Activated CD4-positive, alpha-beta T cell treated with anti-CD3 and anti-CD28 coated beads, Interleukin-2, amount 10 ng/mL, durations not matched to agents 7 days and 5 days (primary cell): ENCODE results near the gene RBPJL. TPM values are rescaled to one million over a fixed set of nuclear protein-coding genes. Genes with fewer than 3 reads are reported as not detected.

Experiments used
- CTCF ChIA-PET: fragments of 350-600 bp; sonication (Branson Sonifier 250); formaldehyde crosslinking; loops from one replicate; lab custom pipeline; 2021; ENCODE audit warnings: antibody characterized with exemption; lab: Charles Lee
- POLR2A ChIA-PET: fragments of 350-600 bp; sonication (Branson Sonifier 250); formaldehyde crosslinking; loops from one replicate; lab custom pipeline; 2021; ENCODE audit warnings: antibody characterized with exemption; lab: Charles Lee
- DNase-seq: peaks from one replicate; pipeline ENCODE4 v3.0.0-alpha.2; 2020
- H3K27ac Mint-ChIP-seq: one replicate; pipeline ENCODE4 v1.8.0; 2021; ENCODE audit warnings: mild to moderate bottlenecking, moderate library complexity, mixed read lengths
- H3K27me3 Mint-ChIP-seq: one replicate; pipeline ENCODE4 v1.8.0; 2021; ENCODE audit warnings: mixed read lengths
- H3K36me3 Mint-ChIP-seq: one replicate; pipeline ENCODE4 v1.8.0; 2021; ENCODE audit warnings: low read depth, mixed read lengths
- H3K4me1 Mint-ChIP-seq: one replicate; pipeline ENCODE4 v1.8.0; 2021; ENCODE audit warnings: mixed read lengths
- H3K4me3 Mint-ChIP-seq: one replicate; pipeline ENCODE4 v1.8.0; 2021; ENCODE audit warnings: mild to moderate bottlenecking, moderate library complexity, mixed read lengths
- H3K9me3 Mint-ChIP-seq: one replicate; pipeline ENCODE4 v1.8.0; 2021; ENCODE audit warnings: mixed read lengths
- total RNA-seq, 2 experiments: library from RNA; stranded (reverse); gene quantifications; one replicate each; pipeline ENCODE4 v1.2.3, GENCODE V29; 2021

The RBPJL gene
- total RNA-seq, 2 experiments from 2014 or later = not detected

DNA sequence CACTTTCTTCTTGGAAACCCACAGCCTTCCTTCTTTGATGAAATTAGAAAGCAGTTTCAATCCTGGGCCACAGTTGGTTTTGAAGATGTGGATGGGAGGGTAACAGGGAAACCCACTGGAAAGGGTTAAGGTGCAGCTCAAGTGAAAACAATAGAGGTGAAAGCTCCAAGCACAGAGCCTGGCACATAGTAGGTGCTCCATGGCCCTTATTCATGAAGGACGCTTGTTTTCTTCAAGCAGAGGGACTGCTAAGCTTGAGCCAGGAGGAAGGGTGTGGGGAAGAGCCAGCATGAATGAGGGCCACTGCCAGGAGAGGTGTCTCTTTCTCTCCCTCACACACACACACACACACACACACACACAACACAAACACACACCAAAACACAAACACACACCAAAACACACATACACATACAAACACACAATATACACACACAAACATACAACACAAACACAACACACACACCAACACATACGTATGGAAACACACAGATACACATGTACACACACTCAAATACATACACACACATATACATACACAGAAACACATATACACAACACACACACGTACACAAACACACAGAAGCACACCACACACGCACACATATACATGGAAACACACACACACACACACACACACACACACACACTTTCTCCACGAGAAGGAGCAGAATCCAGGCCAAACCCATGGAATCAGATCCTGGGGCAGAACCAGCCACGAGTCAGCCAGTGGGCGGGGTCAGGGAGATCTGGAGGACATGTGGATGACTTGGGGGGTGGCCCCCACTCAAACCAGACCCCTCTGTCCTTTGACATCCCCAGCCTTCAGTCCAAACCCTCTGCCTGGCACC, 23.7 kb upstream of the RBPJL start:
- ChIA-PET CTCF (interaction anchor here (0.8 to 1.4 kb wide), 3 partner anchors 11 to 90 kb away, joined by 3 to 7 read pairs (median 4); no protein-coding TSS in a partner anchor), POLR2A (no interaction called here)
- peaks cover 2% of the 10 kb centered on the region for H3K4me1 Mint-ChIP-seq
- H3K27ac Mint-ChIP-seq = no peak overlapping the region
- H3K27me3 Mint-ChIP-seq = peaks cover 18% of the 10 kb centered on the region
- DNase-seq = no peak
- H3K36me3 Mint-ChIP-seq = no peaks in the 10 kb centered on the region
- no peak overlapping the region for H3K4me3 Mint-ChIP-seq
- no peaks in the 10 kb centered on the region for H3K9me3 Mint-ChIP-seq

DNA sequence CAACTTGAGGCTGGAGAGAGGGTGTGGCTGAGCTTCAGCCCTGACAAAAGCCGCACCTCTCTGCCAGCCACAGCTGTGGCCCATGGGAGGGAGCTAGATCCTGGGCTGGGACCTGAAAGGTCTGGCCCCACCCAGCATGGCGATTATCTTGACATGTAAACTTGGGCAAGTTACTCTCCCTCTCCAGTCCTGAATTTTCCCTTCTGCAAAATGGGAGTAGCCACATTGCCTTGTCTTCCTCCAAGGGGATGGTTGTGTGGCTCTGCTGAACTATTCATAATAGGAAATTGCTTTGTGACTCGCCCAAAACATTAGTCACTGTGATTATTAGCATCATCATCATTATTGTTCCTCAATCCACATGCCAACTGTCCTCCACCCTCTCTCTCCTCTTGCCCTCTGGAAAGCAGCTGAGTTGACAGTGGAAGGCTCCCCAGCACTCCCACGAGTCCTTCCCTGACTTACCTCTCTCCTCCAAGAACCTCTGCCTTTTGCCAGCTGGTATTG, 23.0 kb upstream of the RBPJL start:
- no peak for DNase-seq
- Mint-ChIP-seq H3K4me1 (peaks cover 2% of the 10 kb centered on the region), H3K27me3 (peaks cover 18% of the 10 kb centered on the region), H3K4me3 (no peak overlapping the region), H3K36me3 (no peaks in the 10 kb centered on the region), H3K27ac (no peak overlapping the region), H3K9me3 (no peaks in the 10 kb centered on the region)
- ChIA-PET POLR2A (no interaction called here), CTCF (interaction anchor here (1.4 kb wide), 2 partner anchors 10 to 91 kb away, joined by 4 to 7 read pairs; no protein-coding TSS in a partner anchor)

DNA sequence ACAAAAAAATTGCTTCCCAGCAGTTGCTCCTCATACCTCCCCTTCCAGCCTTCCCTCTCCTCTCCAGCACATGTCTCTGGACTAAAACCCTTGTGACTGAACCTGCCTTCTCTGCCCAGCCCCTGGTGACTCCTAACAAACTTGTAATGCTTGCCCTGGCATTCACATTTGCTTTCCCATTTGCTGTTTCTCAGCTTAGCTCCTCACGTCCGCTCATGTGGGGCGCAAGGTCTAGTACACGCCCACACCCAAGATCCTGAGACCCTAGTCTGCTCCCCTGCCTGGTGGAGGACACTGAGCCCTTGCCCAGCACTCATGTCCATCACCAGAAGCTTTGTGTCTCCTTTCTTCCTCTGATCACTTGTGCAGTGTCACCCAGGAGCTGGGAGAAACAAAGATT, 18.3 kb upstream of the RBPJL start:
- H3K9me3 Mint-ChIP-seq = no peaks in the 10 kb centered on the region
- DNase-seq = no peak
- H3K36me3 Mint-ChIP-seq = no peaks in the 10 kb centered on the region
- POLR2A ChIA-PET = no interaction called here
- H3K27ac Mint-ChIP-seq = no peak overlapping the region
- CTCF ChIA-PET = interaction anchor here (0.6 kb wide), 2 partner anchors 32 to 503 kb away, joined by 4 read pairs; partner anchors contain the start of gene WFDC3
- peaks cover 23% of the 10 kb centered on the region for H3K27me3 Mint-ChIP-seq
- no peak overlapping the region for H3K4me3 Mint-ChIP-seq
- H3K4me1 Mint-ChIP-seq = peaks cover 7% of the 10 kb centered on the region

DNA sequence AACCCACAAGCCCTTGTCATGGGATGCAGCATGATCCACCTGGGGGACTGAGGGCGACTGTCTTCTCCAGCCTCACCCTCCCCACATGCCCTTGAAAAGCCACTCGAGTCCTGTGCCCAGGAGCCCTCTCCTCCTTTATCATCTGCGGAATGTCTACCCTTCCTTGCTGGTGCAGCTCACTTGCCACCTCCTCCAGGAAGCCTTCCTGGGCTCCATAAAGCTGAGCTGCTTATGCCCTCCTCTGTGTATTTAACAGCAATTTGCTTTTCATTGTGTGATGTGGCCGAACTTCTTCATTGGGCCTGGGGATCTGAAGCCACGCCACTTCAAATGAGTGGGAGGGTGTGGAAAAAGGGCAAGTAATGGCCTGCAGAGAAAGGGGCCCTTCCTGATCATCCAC, 17.8 kb upstream of the RBPJL start:
- POLR2A ChIA-PET = no interaction called here
- H3K4me1 Mint-ChIP-seq = peaks cover 10% of the 10 kb centered on the region

DNA sequence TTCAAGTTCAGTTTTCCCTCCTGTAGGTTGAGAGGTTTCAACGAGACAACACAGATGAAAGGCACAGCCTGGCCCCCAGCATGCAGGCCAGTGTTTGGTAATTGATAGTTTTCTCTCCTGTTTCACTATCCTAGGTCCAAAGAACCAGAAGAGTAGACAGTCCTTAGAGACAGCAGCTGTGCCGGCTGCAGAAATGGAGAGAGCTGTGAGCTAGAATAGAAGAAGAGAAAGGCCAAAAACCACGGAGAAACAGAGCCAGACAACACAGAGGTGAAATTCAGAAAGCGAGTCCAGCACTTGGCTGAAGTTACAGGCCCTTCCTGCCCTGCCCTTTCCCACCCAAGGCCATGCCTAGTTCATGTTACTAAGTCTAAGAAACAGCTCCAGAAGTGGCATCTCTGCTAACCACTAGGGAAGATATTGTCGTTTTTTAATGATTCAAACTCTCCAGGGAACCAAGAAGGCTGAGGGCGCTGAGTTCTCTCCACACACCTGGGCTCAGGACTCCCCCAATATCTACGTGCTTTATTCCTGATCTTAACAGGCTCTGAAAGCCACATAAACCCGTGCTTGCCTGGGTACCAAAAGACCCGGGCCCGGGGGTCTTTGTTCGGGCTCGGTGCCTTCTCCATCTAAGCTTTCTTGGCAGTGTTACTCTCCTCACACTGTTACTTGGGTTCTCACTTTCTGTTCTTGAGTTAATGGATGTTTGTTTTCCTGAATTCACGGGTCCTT, 16.5 kb upstream of the RBPJL start:
- H3K9me3 Mint-ChIP-seq = no peaks in the 10 kb centered on the region
- H3K4me3 Mint-ChIP-seq = no peak overlapping the region
- no peak for DNase-seq
- no peak overlapping the region for H3K27ac Mint-ChIP-seq
- peaks cover 13% of the 10 kb centered on the region for H3K4me1 Mint-ChIP-seq
- POLR2A ChIA-PET = no interaction called here
- H3K27me3 Mint-ChIP-seq = peaks cover 36% of the 10 kb centered on the region
- CTCF ChIA-PET = interaction anchor here (0.6 to 5.7 kb wide), 16 partner anchors 10 to 607 kb away, joined by 3 to 73 read pairs (median 4); no protein-coding TSS in a partner anchor
- H3K36me3 Mint-ChIP-seq = no peaks in the 10 kb centered on the region

More for the DNA sequence above, 17.8 kb upstream of the RBPJL start:
- no peak overlapping the region for H3K27ac Mint-ChIP-seq
- no peaks in the 10 kb centered on the region for H3K36me3 Mint-ChIP-seq
- no peaks in the 10 kb centered on the region for H3K9me3 Mint-ChIP-seq
- H3K4me3 Mint-ChIP-seq = no peak overlapping the region
- no peak for DNase-seq
- CTCF ChIA-PET = no interaction called here
- peaks cover 26% of the 10 kb centered on the region for H3K27me3 Mint-ChIP-seq

DNA sequence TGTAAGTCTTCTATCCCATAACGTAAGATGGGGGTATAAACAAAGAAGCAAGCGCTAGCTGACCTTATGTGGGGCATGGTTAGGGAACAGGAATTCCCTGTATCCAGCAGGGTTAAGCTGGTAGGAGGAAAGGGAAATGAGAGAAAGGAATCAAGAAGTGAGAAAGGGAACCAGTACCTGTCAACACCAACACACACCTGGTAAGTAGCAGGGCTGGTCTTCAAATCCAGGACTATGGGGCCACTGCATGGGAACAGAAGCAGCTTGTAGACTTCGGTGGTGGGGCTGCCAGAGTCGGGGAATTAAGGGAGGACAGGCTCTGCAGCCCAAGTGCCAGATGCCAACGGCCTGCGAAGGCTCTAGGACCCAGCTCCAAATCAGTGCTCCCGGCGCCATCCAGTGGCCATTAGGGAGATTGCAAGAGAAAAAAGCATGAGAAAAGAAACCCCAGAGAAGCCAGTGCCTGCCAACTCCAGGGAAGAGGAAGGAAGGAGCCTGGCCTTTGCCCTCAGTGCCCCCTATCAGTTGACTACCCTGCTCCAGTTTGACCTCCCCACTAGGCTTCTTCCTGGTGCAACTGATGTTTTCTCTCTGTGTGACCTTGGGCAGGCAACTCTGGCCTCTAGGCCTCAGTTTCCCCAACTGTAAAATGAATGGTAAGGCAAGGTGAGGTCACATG, 15.8 kb upstream of the RBPJL start:
- H3K4me1 Mint-ChIP-seq = peaks cover 13% of the 10 kb centered on the region
- ChIA-PET CTCF (interaction anchor here (0.6 to 5.7 kb wide), 19 partner anchors 10 to 1351 kb away, joined by 3 to 73 read pairs (median 4); partner anchors contain the start of gene ZSWIM1), POLR2A (no interaction called here)
- no peak overlapping the region for H3K4me3 Mint-ChIP-seq
- H3K27ac Mint-ChIP-seq = no peak overlapping the region
- H3K9me3 Mint-ChIP-seq = no peaks in the 10 kb centered on the region
- peaks cover 36% of the 10 kb centered on the region for H3K27me3 Mint-ChIP-seq
- no peaks in the 10 kb centered on the region for H3K36me3 Mint-ChIP-seq
- peak; percentile 68 for DNase-seq

DNA sequence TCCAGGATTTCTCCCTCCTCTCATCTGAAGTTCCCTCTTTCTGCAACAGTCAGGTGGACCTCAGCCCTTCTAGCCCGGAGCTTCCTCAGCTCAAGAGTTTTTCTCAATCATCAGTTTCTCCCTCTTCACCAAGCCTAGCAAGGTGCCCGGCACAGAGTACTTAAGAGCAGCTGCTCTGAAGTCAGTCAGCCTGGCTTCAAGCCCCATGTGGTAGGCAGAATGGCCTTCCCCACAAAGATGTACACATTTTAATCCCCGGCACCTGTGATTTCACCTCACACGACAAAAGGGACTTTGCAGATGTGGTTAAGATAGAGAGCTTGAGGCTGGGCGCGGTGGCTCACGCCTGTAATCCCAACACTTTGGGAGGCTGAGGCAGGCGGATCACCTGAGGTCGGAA, 15.1 kb upstream of the RBPJL start:
- ChIA-PET POLR2A (no interaction called here), CTCF (interaction anchor here (0.6 to 5.7 kb wide), 16 partner anchors 11 to 1352 kb away, joined by 3 to 73 read pairs (median 4); partner anchors contain the start of gene ZSWIM1)
- no peaks in the 10 kb centered on the region for H3K9me3 Mint-ChIP-seq
- H3K36me3 Mint-ChIP-seq = no peaks in the 10 kb centered on the region
- H3K27me3 Mint-ChIP-seq = peaks cover 39% of the 10 kb centered on the region
- no peak overlapping the region for H3K27ac Mint-ChIP-seq
- no peak for DNase-seq
- H3K4me1 Mint-ChIP-seq = peaks cover 13% of the 10 kb centered on the region
- no peak overlapping the region for H3K4me3 Mint-ChIP-seq

DNA sequence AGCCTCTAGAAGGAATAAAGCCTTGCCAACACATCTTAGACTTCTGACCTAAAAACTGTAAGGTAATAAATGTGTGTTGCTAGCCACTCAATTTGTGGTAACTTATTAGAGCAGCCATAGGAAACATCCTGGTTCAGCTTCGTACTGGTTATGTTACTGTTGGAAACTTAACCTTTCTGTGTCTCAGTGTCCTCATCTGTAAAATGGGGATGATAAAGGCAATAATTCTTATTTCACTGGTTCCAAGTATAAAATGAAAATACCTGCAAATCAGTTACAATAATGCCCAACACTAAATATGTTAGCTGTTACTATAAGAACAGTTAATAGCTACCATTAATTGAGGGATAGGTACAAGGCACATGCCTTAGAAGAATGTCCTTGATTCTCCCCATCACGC, 14.3 kb upstream of the RBPJL start:
- POLR2A ChIA-PET = no interaction called here
- CTCF ChIA-PET = interaction anchor here (0.6 to 5.7 kb wide), 11 partner anchors 10 to 527 kb away, joined by 3 to 73 read pairs (median 6); partner anchors contain the start of gene SYS1
- no peaks in the 10 kb centered on the region for H3K9me3 Mint-ChIP-seq
- H3K27me3 Mint-ChIP-seq = peaks cover 36% of the 10 kb centered on the region
- H3K36me3 Mint-ChIP-seq = no peaks in the 10 kb centered on the region
- no peak overlapping the region for H3K4me3 Mint-ChIP-seq
- peaks cover 13% of the 10 kb centered on the region for H3K4me1 Mint-ChIP-seq
- H3K27ac Mint-ChIP-seq = no peak overlapping the region
- no peak for DNase-seq

DNA sequence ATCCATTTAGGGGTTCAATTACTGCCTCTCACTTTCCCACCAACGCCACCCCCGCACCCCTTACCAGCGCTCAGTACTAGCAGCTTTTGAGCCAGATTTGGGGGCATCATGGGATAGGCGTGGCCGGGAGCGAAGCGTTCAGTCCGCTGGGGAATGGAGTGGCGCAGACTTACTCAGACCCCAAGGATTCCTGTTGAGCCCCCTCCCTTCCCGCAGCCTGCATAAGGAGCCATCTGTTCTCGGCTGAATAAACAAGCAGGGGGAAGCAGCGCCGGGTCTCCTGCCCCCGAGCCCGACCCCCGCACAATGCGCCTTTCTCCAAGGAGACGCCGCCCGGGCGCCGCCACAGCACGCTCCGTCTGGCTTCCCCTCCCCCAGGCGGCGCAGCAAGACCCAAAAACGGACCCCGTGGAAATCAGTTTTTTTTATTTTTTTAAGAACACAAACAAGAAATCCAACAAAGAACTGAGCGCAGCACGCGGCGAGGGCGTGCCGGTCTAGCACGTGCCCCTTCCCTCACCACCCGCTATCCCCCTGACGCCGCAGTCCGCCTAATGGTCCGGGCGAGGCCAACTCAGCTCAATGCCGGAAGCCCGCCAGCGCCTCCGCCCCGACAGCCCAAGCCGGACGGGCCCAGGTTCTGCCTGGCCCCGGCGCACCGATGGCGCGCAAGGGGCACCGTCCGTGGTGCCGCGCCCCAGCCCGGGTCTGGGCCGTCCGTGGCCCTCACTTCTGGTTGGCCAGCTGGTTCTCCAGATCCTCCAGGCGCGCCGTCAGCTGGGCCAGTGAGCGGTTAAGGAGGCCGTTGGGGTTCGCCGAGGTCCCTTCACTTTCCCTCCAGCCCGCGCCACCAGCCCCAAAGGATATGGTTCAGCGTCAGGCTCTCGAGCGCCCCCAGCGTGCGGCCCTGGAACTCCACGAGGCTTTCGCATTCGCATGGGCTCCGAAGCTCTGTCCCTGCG, 13.3 kb upstream of the RBPJL start:
- Mint-ChIP-seq H3K9me3 (no peaks in the 10 kb centered on the region), H3K4me1 (peaks cover 13% of the 10 kb centered on the region), H3K27me3 (peaks cover 36% of the 10 kb centered on the region), H3K4me3 (peak overlapping the region; percentile 62), H3K36me3 (no peaks in the 10 kb centered on the region), H3K27ac (no peak overlapping the region)
- ChIA-PET POLR2A (interaction anchor here (1.0 to 1.3 kb wide), 2 partner anchors 172 to 492 kb away, joined by 3 read pairs; no protein-coding TSS in a partner anchor), CTCF (interaction anchor here (0.6 to 5.7 kb wide), 35 partner anchors 7 to 526 kb away, joined by 3 to 73 read pairs (median 4); partner anchors contain the start of genes SDC4 and SYS1)
- peak; percentile 81 for DNase-seq

DNA sequence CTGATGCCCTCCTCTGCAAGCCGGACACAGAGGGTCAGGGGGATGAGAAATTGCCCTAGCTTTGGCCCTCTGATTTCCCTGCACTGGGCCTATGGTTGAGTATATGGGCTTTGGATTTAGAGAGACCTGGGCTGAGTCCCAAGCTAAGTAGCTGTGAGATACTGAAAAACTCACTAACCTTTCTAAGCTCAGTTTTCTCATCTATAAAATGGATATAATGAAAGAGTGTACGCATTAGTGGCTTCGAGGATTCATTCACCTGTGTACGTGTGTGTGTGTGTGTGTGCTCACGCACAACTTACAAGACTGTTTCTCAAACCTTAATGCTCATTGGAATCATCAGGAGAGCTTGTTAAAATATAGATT, 12.7 kb upstream of the RBPJL start:
- Mint-ChIP-seq H3K4me3 (peak overlapping the region; percentile 62), H3K36me3 (no peaks in the 10 kb centered on the region), H3K4me1 (peaks cover 13% of the 10 kb centered on the region), H3K27me3 (peaks cover 36% of the 10 kb centered on the region), H3K27ac (no peak overlapping the region), H3K9me3 (no peaks in the 10 kb centered on the region)
- POLR2A ChIA-PET = interaction anchor here (1.0 to 1.3 kb wide), 2 partner anchors 173 to 491 kb away, joined by 3 read pairs; no protein-coding TSS in a partner anchor
- no peak for DNase-seq
- CTCF ChIA-PET = interaction anchor here (0.6 to 5.7 kb wide), 33 partner anchors 8 to 506 kb away, joined by 3 to 73 read pairs (median 4); partner anchors contain the start of genes SDC4 and SYS1

DNA sequence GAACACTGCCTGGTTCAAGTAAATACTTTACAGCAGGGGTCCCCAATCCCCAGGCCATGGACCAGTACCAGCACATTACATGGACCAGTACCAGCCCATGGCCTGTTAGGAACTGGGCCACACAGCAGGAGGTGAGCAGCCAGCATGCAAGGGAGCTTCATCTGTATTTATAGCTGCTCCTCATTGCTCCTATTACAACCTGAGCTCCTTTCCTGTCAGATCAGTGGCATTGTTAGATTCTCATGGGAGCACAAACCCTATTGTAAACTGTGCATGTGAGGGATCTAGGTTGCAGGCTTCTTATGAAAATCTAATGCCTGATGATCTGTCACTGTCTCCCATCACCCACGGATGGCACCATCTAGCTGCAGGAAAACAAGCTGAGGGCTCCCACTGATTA, 12.0 kb upstream of the RBPJL start:
- Mint-ChIP-seq H3K9me3 (no peaks in the 10 kb centered on the region), H3K27ac (no peak overlapping the region), H3K4me1 (peaks cover 13% of the 10 kb centered on the region)

More for the DNA sequence above, 12.0 kb upstream of the RBPJL start:
- Mint-ChIP-seq H3K4me3 (no peak overlapping the region), H3K27me3 (peaks cover 36% of the 10 kb centered on the region), H3K36me3 (no peaks in the 10 kb centered on the region)
- ChIA-PET CTCF (interaction anchor here (0.6 to 5.7 kb wide), 21 partner anchors 8 to 504 kb away, joined by 3 to 73 read pairs (median 5); partner anchors contain the start of genes SDC4 and SYS1), POLR2A (interaction anchor here (1.3 kb wide), 1 partner anchor 174 kb away, joined by 3 read pairs; no protein-coding TSS in a partner anchor)
- DNase-seq = no peak
